DOHH2 (cell line): ENCODE data around the gene ALKAL2.

Source experiments
- H3F3A ChIP-seq: fragments of 200-600 bp; sonication (generic), shearing (Covaris generic); 2 replicates; pipeline ENCODE4 v1.6.0; 2016; ENCODE audit warnings: antibody characterized with exemption, mild to moderate bottlenecking; ENCODE audit not compliant: control insufficient read depth, insufficient read depth
- H3K27ac ChIP-seq: fragments of 200-600 bp; sonication (generic); 2 replicates; pipeline ENCODE4 v1.5.1; 2014; ENCODE audit warnings: low read depth, mild to moderate bottlenecking, low read length, moderate library complexity
- H3K27me3 ChIP-seq: fragments of 200-600 bp; sonication (generic); 2 replicates; pipeline ENCODE4 v1.6.1; 2014; ENCODE audit warnings: mild to moderate bottlenecking, low read length, mixed read lengths; ENCODE audit not compliant: control insufficient read depth
- H3K36me3 ChIP-seq: fragments of 200-600 bp; sonication (generic); 2 replicates; pipeline ENCODE4 v1.6.1; 2014; ENCODE audit warnings: mild to moderate bottlenecking, low read length, moderate library complexity, mixed read lengths; ENCODE audit not compliant: control insufficient read depth
- H3K4me1 ChIP-seq: fragments of 200-600 bp; sonication (generic); 2 replicates; pipeline ENCODE4 v1.6.1; 2014; ENCODE audit warnings: mild to moderate bottlenecking, low read length, mixed read lengths; ENCODE audit not compliant: control insufficient read depth
- H3K4me2 ChIP-seq: fragments of 200-600 bp; sonication (generic); 2 replicates; pipeline ENCODE4 v1.6.0; 2014; ENCODE audit warnings: mild to moderate bottlenecking, low read length, moderate library complexity
- H3K4me3 ChIP-seq: fragments of 200-600 bp; sonication (generic); 2 replicates; pipeline ENCODE4 v1.5.1; 2014; ENCODE audit warnings: mild to moderate bottlenecking, low read length, mixed read lengths
- H3K79me2 ChIP-seq: fragments of 200-600 bp; sonication (generic); 2 replicates; pipeline ENCODE4 v1.6.1; 2014; ENCODE audit warnings: mild to moderate bottlenecking, low read length, mixed read lengths; ENCODE audit not compliant: control insufficient read depth
- H3K9me2 ChIP-seq: fragments of 200-600 bp; sonication (generic); replicated peaks from 2 replicates; pipeline ENCODE4 v1.6.1; 2014; ENCODE audit warnings: mild to moderate bottlenecking, low read length, mixed read lengths; ENCODE audit not compliant: control insufficient read depth
- H3K9me3 ChIP-seq: fragments of 200-600 bp; sonication (generic); 2 replicates; pipeline ENCODE4 v1.6.1; 2014; ENCODE audit warnings: antibody characterized with exemption, low read length, mixed read lengths; ENCODE audit not compliant: control insufficient read depth, insufficient read depth
- H4K20me1 ChIP-seq: fragments of 200-600 bp; sonication (generic); 2 replicates; pipeline ENCODE4 v1.6.0; 2014; ENCODE audit warnings: low read depth, mild to moderate bottlenecking, antibody characterized with exemption, low read length, moderate library complexity; ENCODE audit not compliant: control insufficient read depth, insufficient read depth
- CTCF ChIP-seq: fragments of 200-600 bp; sonication (generic); IDR thresholded peaks from one replicate; pipeline ENCODE4 v1.5.1; 2014; ENCODE audit warnings: antibody characterized with exemption, mild to moderate bottlenecking, low read depth, low read length; ENCODE audit not compliant: poor library complexity, severe bottlenecking
- EZH2phosphoT487 ChIP-seq: fragments of 200-600 bp; sonication (generic); IDR thresholded peaks from 2 replicates; pipeline ENCODE4 v1.6.1; 2017; ENCODE audit warnings: borderline replicate concordance, mild to moderate bottlenecking, antibody characterized with exemption, low read length, moderate library complexity, mixed read lengths

Gene ALKAL2

GRCh38 chr2:285531-285930 lies 2.4 kb downstream of the ALKAL2 start:
- TF ChIP-seq CTCF (no peak), EZH2phosphoT487 (no peak)
- Histone ChIP-seq H3F3A (no peaks in the 10 kb centered on the region; the same call in 1 of the 2 replicates), H3K9me3 (no peaks in the 10 kb centered on the region), H3K9me2 (no peaks in the 10 kb centered on the region), H3K79me2 (no peaks in the 10 kb centered on the region), H3K36me3 (peaks cover 16% of the 10 kb centered on the region), H3K27ac (no peak overlapping the region), H3K4me1 (no peaks in the 10 kb centered on the region), H4K20me1 (no peaks in the 10 kb centered on the region), H3K4me2 (no peak overlapping the region), H3K4me3 (no peak overlapping the region), H3K27me3 (peaks cover 19% of the 10 kb centered on the region)

GRCh38 chr2:284896-285492 lies 2.9 kb downstream of the ALKAL2 start:
- Histone ChIP-seq H3K4me2 (no peak overlapping the region), H3K79me2 (no peaks in the 10 kb centered on the region), H3K27ac (no peak overlapping the region), H3K9me3 (no peaks in the 10 kb centered on the region), H3K4me3 (no peak overlapping the region), H3F3A (no peaks in the 10 kb centered on the region; the same call in 1 of the 2 replicates), H3K4me1 (no peaks in the 10 kb centered on the region), H4K20me1 (peaks cover 3% of the 10 kb centered on the region; the same call in 1 of the 2 replicates), H3K9me2 (no peaks in the 10 kb centered on the region), H3K27me3 (peaks cover 19% of the 10 kb centered on the region), H3K36me3 (peaks cover 21% of the 10 kb centered on the region)
- TF ChIP-seq CTCF (no peak), EZH2phosphoT487 (no peak)

GRCh38 chr2:283996-284794 lies 3.7 kb downstream of the ALKAL2 start:
- peaks cover 3% of the 10 kb centered on the region; the same call in 1 of the 2 replicates for H4K20me1 ChIP-seq
- no peaks in the 10 kb centered on the region for H3K4me1 ChIP-seq
- no peaks in the 10 kb centered on the region for H3K79me2 ChIP-seq
- no peak overlapping the region for H3K27ac ChIP-seq
- H3K4me2 ChIP-seq = no peak overlapping the region
- peaks cover 29% of the 10 kb centered on the region for H3K36me3 ChIP-seq
- no peaks in the 10 kb centered on the region for H3K9me2 ChIP-seq
- no peaks in the 10 kb centered on the region for H3K9me3 ChIP-seq
- no peak overlapping the region for H3K4me3 ChIP-seq
- peaks cover 12% of the 10 kb centered on the region for H3K27me3 ChIP-seq
- TF ChIP-seq EZH2phosphoT487 (no peak), CTCF (no peak)
- H3F3A ChIP-seq = no peaks in the 10 kb centered on the region; the same call in 1 of the 2 replicates
